GM15510 (cell line): ENCODE data around the gene IFI35.

Experiments used
- POLR2A ChIP-seq: IDR thresholded peaks from 3 replicates; pipeline ENCODE4 v1.6.1; 2011; ENCODE audit warnings: borderline replicate concordance; ENCODE audit not compliant: insufficient read length; ENCODE audit errors: extremely low read depth

Gene IFI35

DNA sequence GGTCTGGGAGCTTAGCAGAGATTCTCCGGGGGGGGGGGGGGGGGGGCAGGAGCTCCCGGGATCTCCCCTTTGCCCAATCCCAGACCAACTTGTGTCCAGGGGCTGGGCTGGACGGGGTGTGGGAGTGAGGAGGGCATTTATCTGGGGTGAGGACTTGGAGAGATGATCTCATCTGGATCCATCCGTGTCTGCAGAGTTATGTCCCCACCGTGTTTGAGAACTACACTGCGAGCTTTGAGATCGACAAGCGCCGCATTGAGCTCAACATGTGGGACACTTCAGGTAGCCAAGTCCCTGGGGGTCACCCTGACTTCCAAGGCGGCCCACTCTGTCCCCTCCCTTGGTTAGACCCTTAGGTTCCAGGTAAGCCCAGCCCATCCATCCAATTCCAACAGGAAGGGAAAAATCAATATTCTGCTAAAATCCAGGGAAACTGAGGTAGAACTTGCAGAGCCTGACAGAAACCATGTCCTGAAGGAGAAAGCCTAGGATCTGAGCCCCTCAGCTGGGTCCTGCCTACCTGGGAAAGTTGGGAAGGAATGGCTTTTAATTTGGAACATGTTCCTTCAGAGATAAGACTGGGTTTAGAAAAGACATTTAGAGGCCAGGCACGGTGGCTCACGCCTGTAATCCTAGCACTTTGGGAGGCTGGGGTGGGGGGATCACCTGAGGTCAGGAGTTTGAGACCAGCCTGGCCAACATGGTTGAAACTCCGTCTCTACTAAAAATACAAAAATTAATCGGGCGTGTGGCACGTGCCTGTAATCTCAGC, 19.4 kb downstream of the IFI35 start:
- TF ChIP-seq POLR2A = no peak

DNA sequence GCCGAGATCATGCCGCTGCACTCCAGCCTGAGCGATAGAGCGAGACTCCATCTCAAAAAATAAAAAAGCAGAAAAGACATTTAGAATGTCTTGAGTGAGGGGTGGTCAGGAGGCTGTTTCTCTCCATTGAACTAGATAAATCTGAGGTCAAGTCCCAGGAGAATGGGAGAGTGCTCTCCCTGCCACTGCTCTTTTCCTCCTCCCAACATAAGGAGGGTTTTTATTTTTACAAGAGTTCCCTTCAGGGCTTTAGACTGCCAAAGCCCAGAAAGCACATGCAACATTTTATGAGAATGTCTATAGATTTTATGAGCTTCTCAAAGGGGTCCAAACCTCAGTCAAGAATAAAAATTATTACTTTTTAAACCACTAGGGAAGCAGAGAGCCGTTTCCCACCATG, 20.0 kb downstream of the IFI35 start:
- TF ChIP-seq POLR2A = no peak

DNA sequence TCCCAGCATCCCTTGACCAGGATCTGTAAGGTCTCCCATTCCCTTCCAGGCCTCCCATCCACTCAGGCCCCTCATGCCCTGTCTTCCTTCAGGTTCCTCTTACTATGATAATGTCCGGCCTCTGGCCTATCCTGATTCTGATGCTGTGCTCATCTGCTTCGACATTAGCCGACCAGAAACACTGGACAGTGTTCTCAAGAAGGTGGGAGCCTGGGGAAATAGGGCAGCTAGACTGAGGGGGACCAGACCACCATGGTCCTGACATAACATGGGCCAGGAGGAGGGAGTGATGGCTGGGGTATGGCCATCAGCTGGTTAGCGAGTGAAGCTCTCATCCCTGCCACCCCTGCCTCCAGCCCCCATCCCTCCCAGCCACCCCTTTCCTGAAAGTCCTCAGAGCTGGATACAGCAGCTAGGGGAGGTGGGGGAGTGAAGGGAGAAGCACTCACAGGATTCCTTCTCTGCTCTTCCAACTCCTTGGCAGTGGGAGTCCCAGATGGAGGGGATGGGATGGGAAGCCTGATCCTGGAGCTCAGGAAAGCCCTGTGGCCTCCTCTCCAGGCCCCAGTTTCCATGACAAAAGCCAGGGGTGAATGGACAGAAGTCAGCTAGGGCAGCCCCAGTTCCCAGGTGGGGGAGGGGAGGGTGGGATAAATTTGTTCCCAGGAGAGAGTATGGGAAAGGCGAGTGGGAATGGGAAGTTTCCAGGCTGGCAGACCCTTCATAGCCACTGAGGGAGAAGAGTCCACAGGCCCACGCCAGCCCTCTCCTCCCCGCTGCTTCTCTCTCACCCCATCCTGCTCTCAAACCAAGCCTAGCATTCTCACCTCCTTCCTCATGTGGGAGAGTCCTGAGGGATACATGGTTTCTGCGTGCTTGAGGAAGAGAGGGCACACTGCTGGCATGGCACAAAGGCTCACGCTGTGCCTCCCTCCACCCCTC, 20.8 kb downstream of the IFI35 start:
- no peak for TF ChIP-seq POLR2A

DNA sequence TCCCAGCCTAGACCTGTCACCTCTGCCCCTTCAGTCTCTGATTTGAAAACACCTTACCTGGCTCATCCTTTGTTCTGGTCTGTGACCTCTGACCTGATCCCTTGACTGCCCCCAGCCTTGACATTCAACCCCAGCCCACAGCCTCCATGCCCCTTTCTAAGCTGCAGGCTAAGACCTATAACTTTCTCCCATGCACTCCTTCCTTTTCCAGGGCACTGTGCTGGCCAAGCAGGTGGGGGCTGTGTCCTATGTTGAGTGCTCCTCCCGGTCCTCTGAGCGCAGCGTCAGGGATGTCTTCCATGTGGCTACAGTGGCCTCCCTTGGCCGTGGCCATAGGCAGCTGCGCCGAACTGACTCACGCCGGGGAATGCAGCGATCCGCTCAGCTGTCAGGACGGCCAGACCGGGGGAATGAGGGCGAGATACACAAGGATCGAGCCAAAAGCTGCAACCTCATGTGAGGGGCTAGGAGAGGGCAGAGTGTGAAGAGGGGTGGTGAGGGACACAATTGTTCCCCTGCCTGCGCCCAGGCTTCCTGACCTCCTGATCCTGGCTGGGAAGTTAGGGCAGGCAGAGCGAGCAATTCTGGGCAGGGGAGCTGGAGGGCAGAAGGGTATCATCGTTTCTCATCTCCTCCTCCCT, 21.8 kb downstream of the IFI35 start:
- no peak for TF ChIP-seq POLR2A

DNA sequence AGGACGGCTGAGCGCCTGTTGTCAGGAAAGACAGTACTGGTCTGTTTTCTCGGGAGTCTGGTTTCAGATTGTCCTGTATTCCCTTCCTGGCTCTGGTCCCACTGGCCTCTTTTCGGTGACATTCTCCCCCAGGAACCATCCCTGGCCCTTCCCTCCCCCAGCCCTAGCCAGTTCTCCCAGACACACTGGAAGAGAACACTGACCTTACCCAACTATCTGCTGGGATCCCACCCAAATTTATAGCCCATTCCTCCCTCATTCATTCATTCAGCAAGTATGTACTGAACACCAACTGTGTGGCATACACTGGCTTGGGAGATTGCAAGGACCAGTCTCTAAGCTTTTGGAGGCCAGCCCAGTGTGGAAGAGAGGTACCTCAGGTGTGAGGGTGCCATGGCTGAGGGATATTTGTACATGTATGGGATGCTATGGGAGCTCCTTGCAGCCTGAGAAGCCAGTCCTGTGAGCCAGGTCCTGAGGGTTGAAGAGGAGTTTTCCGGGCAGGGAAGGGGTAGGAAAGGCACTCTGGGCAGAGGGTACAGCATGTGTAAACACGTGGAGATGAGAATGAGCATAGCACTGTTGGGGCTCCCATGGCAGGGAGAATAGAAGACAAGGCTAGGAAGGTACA, 23.7 kb downstream of the IFI35 start:
- TF ChIP-seq POLR2A = no peak

DNA sequence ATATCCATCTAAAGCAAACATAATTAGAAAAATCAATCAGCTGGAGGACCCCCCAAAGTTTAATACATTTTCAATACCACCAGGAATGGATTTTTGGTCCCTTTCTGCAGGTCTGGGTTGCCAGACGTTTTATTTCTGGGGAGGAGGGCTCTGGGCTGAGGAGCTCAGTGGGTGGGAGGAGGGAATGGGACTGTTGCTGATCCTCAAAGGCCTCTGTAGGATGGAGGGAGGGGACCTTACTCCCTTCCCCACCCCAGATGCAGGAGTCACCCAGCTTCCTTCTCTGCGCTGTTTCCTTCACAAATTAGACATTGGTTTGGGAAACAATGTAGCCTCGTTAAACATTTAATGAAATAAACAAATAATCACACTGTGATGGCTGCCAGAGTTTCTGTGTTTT, 25.1 kb downstream of the IFI35 start:
- no peak for TF ChIP-seq POLR2A

DNA sequence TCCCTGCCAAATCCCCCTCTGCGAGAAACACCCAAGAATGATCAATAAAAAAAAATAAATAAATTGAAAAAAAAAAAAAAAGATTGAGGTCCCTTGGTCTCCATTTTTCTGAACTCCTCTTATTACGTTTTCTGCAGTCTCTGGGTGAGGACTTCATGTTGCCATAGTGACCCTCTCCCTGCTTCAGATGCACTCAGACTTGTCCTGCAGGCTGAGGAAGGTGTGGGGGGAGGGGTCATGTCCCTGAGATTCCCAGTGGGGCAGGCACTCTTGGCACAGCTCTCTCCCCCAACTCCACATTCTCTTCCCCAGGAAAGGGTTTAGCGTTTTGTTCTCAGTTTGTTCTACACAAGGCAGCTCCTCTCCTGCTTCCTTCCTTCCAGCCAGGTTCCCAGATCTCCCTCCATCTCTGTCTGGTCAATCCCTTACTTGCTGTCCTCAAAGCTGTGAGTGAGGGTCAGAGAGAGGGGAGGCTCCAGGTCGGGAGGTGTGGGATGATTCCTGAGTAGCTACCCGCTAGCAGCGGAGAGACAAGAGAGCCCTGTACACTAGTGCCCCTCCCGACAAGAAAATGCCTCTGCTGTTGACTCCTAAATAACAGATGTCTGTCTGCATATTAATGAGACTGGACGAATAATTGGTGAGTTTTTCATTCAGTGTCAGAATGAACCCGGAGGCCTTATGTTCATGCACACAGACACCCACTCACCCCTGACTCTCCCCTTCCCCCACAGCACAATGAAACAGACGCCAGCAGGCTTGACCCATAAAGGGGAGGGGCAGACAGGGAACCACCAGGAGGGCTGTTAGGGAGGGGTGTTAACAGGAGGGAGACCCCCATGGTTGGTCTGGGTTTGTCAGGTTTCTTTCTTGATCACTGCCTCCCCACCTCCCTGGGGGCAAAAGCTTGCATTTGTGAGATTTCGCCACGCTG, 27.6 kb downstream of the IFI35 start:
- no peak for TF ChIP-seq POLR2A

DNA sequence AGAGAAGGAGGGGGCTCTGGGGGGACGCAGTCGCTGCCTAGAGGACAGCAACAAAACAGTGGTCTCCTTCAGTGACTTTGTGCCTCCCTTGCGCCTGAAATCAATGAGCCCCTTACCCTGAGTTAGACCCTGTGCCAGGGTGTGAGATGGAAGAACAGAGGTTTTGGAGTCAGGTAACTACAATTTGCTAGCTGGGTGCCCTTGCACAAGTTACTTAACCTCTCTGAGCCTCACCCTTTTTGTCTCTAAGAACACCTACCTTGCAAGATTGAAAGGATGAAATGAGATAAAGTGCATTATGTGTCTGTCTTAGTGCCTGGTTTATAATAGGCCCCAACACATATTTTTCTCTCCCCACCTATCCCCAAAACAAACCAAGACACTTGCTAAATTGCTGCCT, 28.3 kb downstream of the IFI35 start:
- TF ChIP-seq POLR2A = no peak

DNA sequence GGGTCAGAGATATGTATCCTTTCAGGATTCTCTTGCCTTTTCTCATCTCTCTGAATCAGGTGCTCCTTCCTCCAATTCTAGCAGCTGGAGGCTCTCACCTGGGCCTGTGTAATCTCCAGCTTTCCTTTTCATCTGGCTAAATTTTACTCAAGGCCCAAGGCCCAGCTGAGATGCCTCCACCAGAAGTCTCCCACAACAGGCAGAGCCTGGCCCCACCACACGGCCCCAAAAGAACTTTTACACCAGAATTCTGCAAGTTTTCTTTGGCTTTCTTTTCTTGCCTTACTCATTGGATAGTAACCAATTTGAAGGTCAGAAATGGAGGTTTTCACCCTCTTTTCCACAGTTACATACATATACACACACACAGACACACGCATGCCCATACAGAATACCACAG, 33.1 kb downstream of the IFI35 start:
- no peak for TF ChIP-seq POLR2A

DNA sequence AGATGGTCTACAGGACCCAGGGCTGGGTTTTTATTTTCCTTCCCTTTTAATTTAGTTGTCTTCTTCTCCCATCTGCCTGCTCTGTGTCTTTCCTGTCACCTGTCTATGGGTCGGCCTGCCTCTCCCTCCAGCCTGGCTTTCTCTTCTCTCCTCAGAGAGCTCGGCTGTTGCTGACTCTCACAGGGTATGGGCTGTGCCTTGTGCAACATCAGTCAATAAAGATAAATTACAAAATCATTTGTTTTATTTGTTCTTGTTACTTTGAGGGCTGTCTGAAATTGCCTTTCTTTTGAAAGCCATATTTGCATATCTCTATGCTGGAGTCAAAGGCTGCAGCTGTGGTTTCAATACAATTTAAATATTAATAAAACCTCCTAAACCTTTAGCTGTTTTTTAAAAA, 34.1 kb downstream of the IFI35 start:
- no peak for TF ChIP-seq POLR2A

DNA sequence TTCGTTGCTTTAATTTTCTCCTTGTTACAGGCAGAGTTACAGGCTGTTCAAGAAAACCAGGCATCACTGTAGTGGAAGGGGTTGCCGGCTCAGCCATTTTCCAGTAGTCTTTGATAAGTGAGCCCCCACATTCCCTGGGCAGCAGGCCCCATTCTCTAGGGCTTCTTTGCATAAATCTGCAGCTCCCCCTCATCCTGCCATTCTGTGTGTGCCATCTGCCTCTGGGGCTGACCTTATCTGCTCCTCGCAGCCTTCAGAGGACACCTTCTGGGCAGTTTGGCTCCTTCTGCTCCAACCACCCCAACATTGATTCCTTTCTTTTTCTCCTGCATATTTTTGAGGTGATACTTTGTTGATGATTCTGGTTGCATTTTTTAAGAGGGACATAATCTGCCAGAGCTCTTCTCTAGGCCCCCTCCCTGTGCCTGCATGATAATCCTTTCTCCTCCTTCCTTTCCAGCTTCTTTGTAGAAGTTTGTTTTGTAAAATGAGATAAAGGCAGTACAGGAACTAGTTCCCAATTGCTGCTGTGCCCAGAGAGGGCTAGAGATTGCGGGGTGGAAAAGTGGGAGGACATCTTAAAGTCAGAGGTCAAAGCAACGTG, 35.5 kb downstream of the IFI35 start:
- TF ChIP-seq POLR2A = no peak

DNA sequence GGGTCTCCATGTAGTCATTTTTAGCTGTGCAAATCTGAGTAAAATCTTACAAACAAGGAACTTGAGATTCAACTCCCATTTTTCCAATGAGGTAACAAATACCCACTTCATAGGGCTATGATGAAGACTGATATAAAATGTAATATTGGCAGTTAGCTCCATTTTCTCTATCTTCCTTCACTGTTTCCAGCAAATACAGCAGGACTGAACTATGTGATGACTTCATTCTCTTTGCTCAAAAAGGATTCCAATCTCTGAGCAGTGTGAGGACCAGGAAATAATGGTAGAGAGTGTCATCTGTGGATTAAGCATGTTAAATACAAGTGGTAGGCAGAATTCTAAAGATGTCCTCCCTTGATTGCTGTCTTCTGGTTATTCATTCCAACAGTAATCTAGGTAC, 36.7 kb downstream of the IFI35 start:
- no peak for TF ChIP-seq POLR2A

DNA sequence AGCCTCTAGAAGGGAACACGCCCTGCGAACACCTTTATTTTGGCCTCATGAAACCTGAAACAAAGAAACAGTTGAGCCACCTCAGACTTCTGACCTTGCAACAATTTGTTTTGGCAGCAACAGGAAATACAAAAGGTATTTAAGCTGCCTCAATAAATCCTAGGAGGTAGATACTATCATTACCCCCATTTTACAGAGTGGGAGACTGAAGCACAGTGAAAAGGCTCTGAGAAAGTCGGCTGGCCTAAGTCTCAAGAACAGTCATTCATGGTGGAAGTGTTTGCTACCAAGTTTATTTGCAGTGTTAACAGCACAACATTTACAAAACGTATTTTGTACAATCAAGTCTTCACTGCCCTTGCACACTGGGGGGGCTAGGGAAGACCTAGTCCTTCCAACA, 37.4 kb downstream of the IFI35 start:
- TF ChIP-seq POLR2A = no peak
